ENCODE data around the gene TMEM167A. TPM values are rescaled to one million over a fixed set of nuclear protein-coding genes. Genes with fewer than 3 reads are reported as not detected.

Gene TMEM167A
- total RNA-seq, 1 experiment from 2014 or later, result 108 TPM

DNA sequence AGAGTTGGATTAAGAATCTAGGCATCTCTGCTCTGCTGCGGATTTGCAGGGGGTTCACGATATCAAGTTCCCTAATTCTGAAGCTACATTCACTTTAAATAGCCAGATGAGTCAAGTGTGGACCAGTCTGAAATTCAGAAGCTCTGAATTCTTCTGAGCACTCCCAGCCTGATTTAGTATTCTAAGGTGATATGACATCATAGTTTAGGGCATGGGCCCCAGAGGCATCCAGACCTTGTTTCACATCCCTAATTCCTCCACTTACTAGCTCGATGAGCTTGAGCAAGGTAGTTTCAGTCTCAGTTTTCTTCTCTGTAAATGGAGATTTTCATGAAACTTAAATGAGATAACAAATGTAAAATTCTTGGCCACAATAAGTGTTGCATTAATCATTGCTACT lies 65.2 kb downstream of the TMEM167A start:
- Histone ChIP-seq H3K4me1 (ENCODE audit: control insufficient read depth in 1 of 2, insufficient read depth in 2 of 2, low read length in 2 of 2) (no peaks in the 10 kb centered on the region), H3K4me2 (ENCODE audit: low read length) (no peak overlapping the region), H3K36me3 (ENCODE audit: control insufficient read depth in 1 of 2, insufficient read depth in 2 of 2, low read length in 2 of 2) (no peaks in the 10 kb centered on the region), H3K27me3 (ENCODE audit: insufficient read depth, low read length) (no peaks in the 10 kb centered on the region), H3K4me3 (replicated peaks in 1 of 2; ENCODE audit: low read depth in 1 of 2, low read length in 2 of 2) (no peak overlapping the region), H3K79me2 (ENCODE audit: insufficient read depth, low read length) (no peaks in the 10 kb centered on the region), H3K9me3 (ENCODE audit: control insufficient read depth in 1 of 2, insufficient read depth in 1 of 2, low read depth in 1 of 2, low read length in 2 of 2) (no peaks in the 10 kb centered on the region), H3K9ac (ENCODE audit: low read length) (no peak overlapping the region), H3K27ac (ENCODE audit: low read depth, low read length) (no peak overlapping the region), H2AFZ (ENCODE audit: low read depth, low read length, poor library complexity, severe bottlenecking) (no peak overlapping the region), H3K9me2 (ENCODE audit: insufficient read depth) (no peaks in the 10 kb centered on the region; the same call in 1 of the 2 replicates), H4K20me1 (ENCODE audit: insufficient read depth) (no peaks in the 10 kb centered on the region)
- ChIA-PET CTCF (no interaction called here), RAD21 (ENCODE audit: low non-redundant PET in 1 of 2, low total read pairs in 2 of 2, uncharacterized antibody in 2 of 2, unreplicated experiment in 2 of 2) (no interaction called here), POLR2A (no interaction called here)
- no peak for ATAC-seq
- BruUV-seq (replicated peaks), result no TSS peak
- no peak for DNase-seq (ENCODE audit: low read depth, low spot score)
- TF ChIP-seq EZH2 (IDR thresholded peaks at IDR 0.05), result no peak
- no peak for TF ChIP-seq ATF3 (IDR thresholded peaks at IDR 0.05)
- TF ChIP-seq SRF (IDR thresholded peaks at IDR 0.05; ENCODE audit: low read depth), result no peak
- TF ChIP-seq EGR1 (IDR thresholded peaks at IDR 0.05; ENCODE audit: low read depth), result no peak
- no peak for TF ChIP-seq FOSL1 (IDR thresholded peaks at IDR 0.05; ENCODE audit: low read depth)
- TF ChIP-seq POLR2AphosphoS5 (IDR thresholded peaks at IDR 0.05; ENCODE audit: low read depth, low read length), result no peak
- no peak for TF ChIP-seq EZH2phosphoT487 (IDR thresholded peaks at IDR 0.05; ENCODE audit: borderline replicate concordance)
- intact Hi-C loops (cut with micrococcal nuclease), result no loop called here

DNA sequence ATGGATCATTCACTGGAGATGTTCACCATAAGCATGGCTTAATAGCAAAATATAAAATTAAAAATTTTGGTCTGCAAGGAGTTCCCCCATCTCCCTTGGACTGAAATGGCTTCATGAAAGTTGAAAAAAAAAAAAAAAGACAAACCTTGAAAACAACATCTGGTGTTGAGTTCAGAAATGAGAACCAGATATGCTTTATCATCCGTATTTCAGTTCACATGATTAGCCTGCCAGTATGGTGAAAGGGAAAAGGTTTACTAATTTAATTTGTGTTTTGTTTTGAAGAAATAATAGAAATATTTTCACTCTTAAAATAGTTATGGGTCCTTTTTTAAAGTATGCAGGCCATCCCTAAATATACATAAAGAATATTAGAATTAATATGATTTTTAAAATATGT lies 67.8 kb downstream of the TMEM167A start:
- H3K27ac ChIP-seq (ENCODE audit: low read depth, low read length), result no peak overlapping the region
- intact Hi-C loops (cut with micrococcal nuclease), result no loop called here
- no peaks in the 10 kb centered on the region for H3K36me3 ChIP-seq (ENCODE audit: control insufficient read depth in 1 of 2, insufficient read depth in 2 of 2, low read length in 2 of 2)
- H3K9me3 ChIP-seq (ENCODE audit: control insufficient read depth in 1 of 2, insufficient read depth in 1 of 2, low read depth in 1 of 2, low read length in 2 of 2), result no peaks in the 10 kb centered on the region
- no peak for DNase-seq (ENCODE audit: low read depth, low spot score)
- H3K4me1 ChIP-seq (ENCODE audit: control insufficient read depth in 1 of 2, insufficient read depth in 2 of 2, low read length in 2 of 2), result no peaks in the 10 kb centered on the region
- H4K20me1 ChIP-seq (ENCODE audit: insufficient read depth), result no peaks in the 10 kb centered on the region
- no peak overlapping the region for H3K9ac ChIP-seq (ENCODE audit: low read length)
- no peak overlapping the region for H3K4me3 ChIP-seq (replicated peaks in 1 of 2; ENCODE audit: low read depth in 1 of 2, low read length in 2 of 2)
- H3K4me2 ChIP-seq (ENCODE audit: low read length), result no peak overlapping the region
- no peaks in the 10 kb centered on the region for H3K27me3 ChIP-seq (ENCODE audit: insufficient read depth, low read length)
- no TSS peak for BruUV-seq (replicated peaks)
- H2AFZ ChIP-seq (ENCODE audit: low read depth, low read length, poor library complexity, severe bottlenecking), result no peak overlapping the region
- no peak for ATAC-seq
- H3K79me2 ChIP-seq (ENCODE audit: insufficient read depth, low read length), result no peaks in the 10 kb centered on the region
- ChIA-PET CTCF (no interaction called here), RAD21 (ENCODE audit: low non-redundant PET in 1 of 2, low total read pairs in 2 of 2, uncharacterized antibody in 2 of 2, unreplicated experiment in 2 of 2) (no interaction called here), POLR2A (no interaction called here)
- H3K9me2 ChIP-seq (ENCODE audit: insufficient read depth), result no peaks in the 10 kb centered on the region; the same call in 1 of the 2 replicates
- no peak for TF ChIP-seq EZH2 (IDR thresholded peaks at IDR 0.05)
- TF ChIP-seq CTCF (IDR thresholded peaks at IDR 0.05 in 2 of 3, conservative IDR thresholded peaks at IDR 0.05 in 1 of 3; ENCODE audit: borderline replicate concordance in 1 of 3, insufficient read depth in 1 of 3, low read depth in 2 of 3, low read length in 2 of 3), result no peak
- TF ChIP-seq FOSL1 (IDR thresholded peaks at IDR 0.05; ENCODE audit: low read depth), result no peak
- no peak for TF ChIP-seq SP1 (IDR thresholded peaks at IDR 0.05; ENCODE audit: low read depth)
- no peak for TF ChIP-seq REST (IDR thresholded peaks at IDR 0.05; ENCODE audit: low read depth)
- TF ChIP-seq ZFX (IDR thresholded peaks at IDR 0.05), result no peak
- TF ChIP-seq YY1 (IDR thresholded peaks at IDR 0.05; ENCODE audit: extremely low read depth, insufficient replicate concordance, low read depth, low read length), result no peak
- no peak for TF ChIP-seq ZBTB33 (IDR thresholded peaks at IDR 0.05; ENCODE audit: extremely low read depth, insufficient replicate concordance, low read length)
- no peak for TF ChIP-seq POLR2AphosphoS5 (IDR thresholded peaks at IDR 0.05; ENCODE audit: low read depth, low read length)
